ENCODE data around the gene BZW2.
"Not testable (repeated sequence)": the region's sequence is repeated elsewhere in the genome, so short reads cannot be mapped to it uniquely, and the experiment has no call there.

BZW2 gene

GRCh38 chr7:16646472-16647072 lies 591 bp downstream of the BZW2 start:
- no peak for DNase-seq (ENCODE audit: low read depth)

GRCh38 chr7:16647435-16647960 lies 1.5 kb downstream of the BZW2 start:
- DNase-seq (ENCODE audit: low read depth) = peak; percentile 33

GRCh38 chr7:16648551-16648950 lies 2.6 kb downstream of the BZW2 start:
- no peak for DNase-seq (ENCODE audit: low read depth)

- no peak for DNase-seq (ENCODE audit: low read depth)
These were observed 3.2 kb downstream of the BZW2 start for GRCh38 chr7:16649196-16649595.

- DNase-seq (ENCODE audit: low read depth) = no peak
These were observed 4.3 kb downstream of the BZW2 start for GRCh38 chr7:16650266-16650665.

GRCh38 chr7:16651396-16652239 lies 5.6 kb downstream of the BZW2 start:
- peak; percentile 60 for DNase-seq (ENCODE audit: low read depth)

- DNase-seq (ENCODE audit: low read depth) = no peak
These were observed 6.2 kb downstream of the BZW2 start for GRCh38 chr7:16652240-16652583.

- no peak for DNase-seq (ENCODE audit: low read depth)
These were observed 6.9 kb downstream of the BZW2 start for GRCh38 chr7:16652888-16653287.

- no peak for DNase-seq (ENCODE audit: low read depth)
These were observed 9.4 kb downstream of the BZW2 start for GRCh38 chr7:16655394-16655793.

- DNase-seq (ENCODE audit: low read depth) = no peak
These were observed 10.2 kb downstream of the BZW2 start for GRCh38 chr7:16656141-16656540.

- peak; percentile 95 for DNase-seq (ENCODE audit: low read depth)
These were observed 11.8 kb downstream of the BZW2 start for GRCh38 chr7:16657656-16658279.

- not testable (repeated sequence) for DNase-seq (ENCODE audit: low read depth)
These were observed 14.0 kb downstream of the BZW2 start for GRCh38 chr7:16659854-16660497.

- peak; percentile 53 for DNase-seq (ENCODE audit: low read depth)
These were observed 14.9 kb downstream of the BZW2 start for GRCh38 chr7:16660702-16661464.

GRCh38 chr7:16661924-16662323 lies 15.9 kb downstream of the BZW2 start:
- DNase-seq (ENCODE audit: low read depth) = no peak

GRCh38 chr7:16667355-16667754 lies 21.4 kb downstream of the BZW2 start:
- no peak for DNase-seq (ENCODE audit: low read depth)

- peak; percentile 100 for DNase-seq (ENCODE audit: low read depth)
These were observed 22.3 kb downstream of the BZW2 start for GRCh38 chr7:16668049-16668858.

GRCh38 chr7:16668978-16669377 lies 23.0 kb downstream of the BZW2 start:
- DNase-seq (ENCODE audit: low read depth) = peak; percentile 56

- peak; percentile 64 for DNase-seq (ENCODE audit: low read depth)
These were observed 23.6 kb downstream of the BZW2 start for GRCh38 chr7:16669581-16669980.

GRCh38 chr7:16670021-16670420 lies 24.0 kb downstream of the BZW2 start:
- DNase-seq (ENCODE audit: low read depth) = peak; percentile 63

- peak; percentile 59 for DNase-seq (ENCODE audit: low read depth)
These were observed 24.9 kb downstream of the BZW2 start for GRCh38 chr7:16670731-16671344.

Measured in amniotic epithelial cell (primary cell).